ENCODE results near the gene ARHGAP12. TPM values are rescaled to one million over a fixed set of nuclear protein-coding genes. Genes with fewer than 3 reads are reported as not detected.

The ARHGAP12 gene
- total RNA-seq, 1 donor from 2014 or later = 77.3 TPM

GRCh38 chr10:31884386-31884785 lies 44.2 kb downstream of the ARHGAP12 start:
- DNase-seq (ENCODE audit: low spot score) = no peak

- DNase-seq (ENCODE audit: low spot score) = peak; percentile 39
Measured at GRCh38 chr10:31883397-31883796, 45.2 kb downstream of the ARHGAP12 start.

- no peak for DNase-seq (ENCODE audit: low spot score)
Measured at GRCh38 chr10:31878486-31878885, 50.1 kb downstream of the ARHGAP12 start.

- peak; percentile 39 for DNase-seq (ENCODE audit: low spot score)
Measured at GRCh38 chr10:31876652-31877352, 51.8 kb downstream of the ARHGAP12 start.

GRCh38 chr10:31875608-31876007 lies 53.0 kb downstream of the ARHGAP12 start:
- DNase-seq (ENCODE audit: low spot score) = no peak

GRCh38 chr10:31873724-31874123 lies 54.9 kb downstream of the ARHGAP12 start:
- no peak for DNase-seq (ENCODE audit: low spot score)

- no peak for DNase-seq (ENCODE audit: low spot score)
Measured at GRCh38 chr10:31871266-31872065, 57.2 kb downstream of the ARHGAP12 start.

GRCh38 chr10:31867646-31868045 lies 61.0 kb downstream of the ARHGAP12 start:
- no peak for DNase-seq (ENCODE audit: low spot score)

- no peak for DNase-seq (ENCODE audit: low spot score)
Measured at GRCh38 chr10:31866118-31866670, 62.4 kb downstream of the ARHGAP12 start.

- DNase-seq (ENCODE audit: low spot score) = no peak
Measured at GRCh38 chr10:31864834-31865518, 63.7 kb downstream of the ARHGAP12 start.

- no peak for DNase-seq (ENCODE audit: low spot score)
Measured at GRCh38 chr10:31855033-31855432, 73.6 kb downstream of the ARHGAP12 start.

- no peak for DNase-seq (ENCODE audit: low spot score)
Measured at GRCh38 chr10:31853629-31854028, 75.0 kb downstream of the ARHGAP12 start.

- no peak for DNase-seq (ENCODE audit: low spot score)
Measured at GRCh38 chr10:31851216-31851615, 77.4 kb downstream of the ARHGAP12 start.

GRCh38 chr10:31847515-31847914 lies 81.1 kb downstream of the ARHGAP12 start:
- DNase-seq (ENCODE audit: low spot score) = no peak

- DNase-seq (ENCODE audit: low spot score) = no peak
Measured at GRCh38 chr10:31838709-31839108, 89.9 kb downstream of the ARHGAP12 start.

- DNase-seq (ENCODE audit: low spot score) = no peak
Measured at GRCh38 chr10:31838065-31838464, 90.6 kb downstream of the ARHGAP12 start.

GRCh38 chr10:31836569-31837406 lies 91.8 kb downstream of the ARHGAP12 start:
- DNase-seq (ENCODE audit: low spot score) = no peak

GRCh38 chr10:31833753-31834152 lies 94.9 kb downstream of the ARHGAP12 start:
- no peak for DNase-seq (ENCODE audit: low spot score)

- no peak for DNase-seq (ENCODE audit: low spot score)
Measured at GRCh38 chr10:31832261-31832660, 96.4 kb downstream of the ARHGAP12 start.

GRCh38 chr10:31830887-31831286 lies 97.7 kb downstream of the ARHGAP12 start:
- no peak for DNase-seq (ENCODE audit: low spot score)

GRCh38 chr10:31829776-31830175 lies 98.9 kb downstream of the ARHGAP12 start:
- DNase-seq (ENCODE audit: low spot score) = no peak
